Inferior parietal cortex (tissue), 1 donor: ENCODE results near the gene GNA12.

ENCODE experiments used
- DNase-seq: peaks from one replicate; pipeline ENCODE4 v3.0.0-alpha.2; 2016; ENCODE audit errors: extremely low spot score

GNA12 gene

DNA sequence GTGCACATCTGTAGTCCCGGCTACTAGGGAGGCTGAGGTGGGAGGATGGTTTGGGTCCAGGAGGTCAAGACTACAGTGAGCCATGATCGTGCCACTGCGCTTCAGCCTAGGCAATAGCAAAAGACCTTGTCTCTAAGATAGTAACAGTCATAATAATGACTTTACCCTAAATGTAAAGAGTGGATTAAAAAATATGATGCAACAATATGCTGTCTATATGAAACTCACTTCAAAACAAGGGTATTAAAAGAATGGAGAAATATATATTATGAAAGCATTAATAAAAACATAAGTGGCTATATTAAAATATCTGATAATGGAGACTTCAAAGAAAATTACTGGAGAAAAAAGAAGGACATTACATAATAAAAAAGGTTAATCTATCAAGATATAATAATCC lies 5.7 kb downstream of the GNA12 start:
- DNase-seq: no peak

DNA sequence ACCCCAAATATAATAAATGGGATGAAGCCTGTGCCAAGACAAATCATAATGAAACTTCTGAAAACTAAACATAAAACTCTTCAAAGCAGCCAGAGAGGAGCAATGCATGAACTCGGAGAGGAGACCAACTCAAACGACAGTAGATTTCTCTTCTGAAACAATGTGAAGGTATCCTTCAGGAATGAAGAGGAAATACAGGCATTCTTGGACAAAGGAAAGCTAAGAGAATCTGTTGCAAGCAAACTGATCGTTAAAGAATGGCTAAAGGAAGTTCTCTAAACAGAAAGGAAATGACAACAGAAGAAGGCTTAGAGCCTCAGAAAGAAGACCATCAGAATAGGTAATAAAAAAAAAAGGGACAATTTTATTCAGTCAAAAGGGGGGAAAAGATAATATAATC lies 6.6 kb downstream of the GNA12 start:
- no peak for DNase-seq

DNA sequence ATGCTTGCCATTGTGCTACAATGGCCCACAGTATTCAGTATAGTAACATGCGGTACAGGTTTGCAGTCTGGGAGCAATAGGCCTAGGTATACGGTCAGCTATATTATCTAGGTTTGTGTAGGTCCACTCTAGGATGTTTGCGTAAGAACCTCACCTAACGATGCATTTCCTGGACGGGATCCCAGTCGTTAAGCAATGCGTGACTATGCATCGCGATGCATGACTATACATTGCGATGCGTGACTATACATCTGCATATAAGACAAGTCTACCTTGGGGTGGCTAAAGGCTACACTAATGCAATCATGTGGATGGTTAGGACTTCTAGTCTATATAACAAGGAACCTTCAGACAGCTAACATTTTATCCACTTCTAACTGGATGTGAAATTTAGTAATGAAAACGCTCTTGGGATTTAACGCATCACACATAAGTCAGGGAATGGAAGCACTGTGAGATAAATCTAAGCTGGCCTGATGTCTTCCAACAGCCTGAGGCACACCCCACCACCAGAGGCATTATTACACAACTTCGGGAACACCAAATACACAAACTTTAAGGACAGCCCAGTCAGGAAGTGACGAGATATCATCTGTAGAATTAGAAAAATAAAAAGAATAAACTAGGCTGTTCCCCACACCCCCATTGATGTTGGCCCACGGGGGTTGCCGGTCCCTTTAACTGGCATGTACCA lies 9.2 kb downstream of the GNA12 start:
- no peak for DNase-seq

DNA sequence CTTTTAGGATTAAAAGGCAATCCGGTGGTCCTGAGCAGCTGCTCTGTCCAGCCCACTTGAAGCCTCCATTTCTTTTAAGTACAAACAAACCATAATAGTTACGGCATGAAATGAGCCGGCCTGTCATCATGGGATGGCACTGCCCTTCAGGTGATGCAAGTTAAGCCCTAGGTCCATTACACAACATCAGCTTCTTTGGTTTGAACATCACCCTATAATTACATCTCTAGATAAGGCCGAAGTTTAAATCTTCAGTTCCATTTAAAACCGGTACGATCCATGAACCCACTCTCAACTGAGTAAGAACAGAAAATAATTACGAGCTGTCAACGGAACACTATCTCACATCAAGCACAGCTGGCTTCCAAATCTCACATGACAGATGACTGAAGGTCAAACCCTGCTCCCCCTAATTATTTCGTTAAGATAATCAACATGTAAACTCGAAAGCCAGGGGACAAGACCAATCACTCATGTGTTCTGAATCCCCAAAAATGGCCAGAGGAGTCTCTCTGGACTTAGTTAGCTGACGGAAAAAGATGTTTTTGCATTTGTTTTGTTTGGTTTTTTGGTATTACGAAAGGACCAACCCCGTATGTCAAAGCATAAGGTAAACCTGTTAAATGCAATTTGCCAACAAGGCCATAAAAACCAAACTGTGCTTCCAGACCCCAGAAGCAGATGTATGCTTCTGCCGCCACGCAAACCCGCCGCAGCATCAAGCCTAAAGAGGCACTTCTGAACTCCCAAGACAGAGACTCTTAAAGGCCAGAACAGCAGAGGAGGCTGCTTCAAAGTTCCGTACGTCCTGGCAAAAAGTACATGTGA lies 10.8 kb downstream of the GNA12 start:
- DNase-seq: no peak

DNA sequence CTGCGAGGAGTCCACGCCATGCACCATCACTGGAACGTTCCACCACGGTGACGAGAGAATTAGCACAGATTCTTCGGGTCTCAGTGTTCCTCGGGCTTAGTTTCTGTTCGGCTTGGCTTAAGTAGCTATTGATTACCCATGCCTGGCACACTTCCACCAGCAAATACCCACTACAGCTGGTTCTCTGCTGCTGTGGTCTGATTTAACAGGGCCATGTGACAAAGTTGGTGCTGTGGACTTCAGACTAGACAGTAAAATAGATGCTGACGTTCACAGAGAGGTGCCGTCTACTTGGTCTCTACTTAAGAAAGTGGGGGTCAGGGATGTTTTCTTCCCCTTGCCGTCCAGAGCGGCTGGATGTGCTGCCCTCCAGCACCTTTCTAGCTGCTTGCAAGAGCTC lies 11.6 kb downstream of the GNA12 start:
- DNase-seq: no peak

DNA sequence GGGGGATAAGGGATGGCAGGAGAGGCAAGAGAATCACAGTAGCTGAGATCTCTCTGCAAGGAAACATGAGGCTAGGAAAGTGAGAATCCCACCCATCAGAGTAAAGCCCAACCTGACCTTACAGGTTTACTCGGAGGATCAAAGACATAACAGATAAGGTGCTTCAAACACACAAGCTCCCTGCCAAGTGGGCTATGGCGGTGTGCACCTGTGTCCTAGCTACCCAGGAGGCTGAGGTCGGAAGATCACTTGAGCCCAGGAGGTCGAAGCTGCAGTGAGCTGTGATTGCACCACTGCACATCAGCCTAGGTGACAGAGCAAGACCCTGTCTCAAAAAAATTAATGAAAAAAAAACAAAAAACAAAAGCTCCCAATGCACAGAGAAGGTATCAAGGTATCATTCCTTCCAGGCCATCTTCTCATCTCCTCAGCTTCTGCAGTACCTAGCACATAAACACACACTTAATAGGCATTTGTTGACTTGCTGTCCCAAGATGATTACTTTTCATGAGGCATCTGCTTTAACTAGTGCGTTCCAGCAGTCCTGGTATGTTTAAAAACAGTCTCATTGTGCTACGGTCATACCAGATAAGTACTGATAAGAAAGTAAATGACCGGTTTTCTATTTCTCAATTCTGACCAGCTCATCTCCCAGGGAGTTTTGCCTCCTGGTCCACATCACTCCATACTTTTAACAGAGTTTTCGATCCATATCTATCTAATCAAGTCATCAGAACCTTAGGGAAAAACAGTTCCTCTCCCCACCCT lies 13.3 kb downstream of the GNA12 start:
- no peak for DNase-seq

DNA sequence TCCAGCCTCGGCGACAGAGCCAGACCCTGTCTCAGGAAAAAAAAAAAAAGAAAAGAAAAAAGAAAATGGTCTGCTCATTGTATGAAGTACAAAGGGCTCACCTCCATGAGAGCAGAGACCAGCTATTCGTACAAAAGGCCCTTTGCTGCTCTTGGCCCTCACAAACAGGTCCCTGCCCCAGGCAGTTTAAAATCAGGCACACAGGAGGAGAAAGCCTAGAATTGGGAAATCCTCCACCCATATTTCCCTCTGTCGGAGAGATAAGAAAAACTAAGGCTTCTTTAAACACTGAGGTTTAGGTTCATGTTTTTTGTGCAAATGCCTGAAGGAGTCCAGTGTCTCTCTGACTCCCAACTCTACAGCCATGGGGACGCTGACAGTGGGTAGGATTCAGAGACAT lies 15.1 kb downstream of the GNA12 start:
- no peak for DNase-seq

DNA sequence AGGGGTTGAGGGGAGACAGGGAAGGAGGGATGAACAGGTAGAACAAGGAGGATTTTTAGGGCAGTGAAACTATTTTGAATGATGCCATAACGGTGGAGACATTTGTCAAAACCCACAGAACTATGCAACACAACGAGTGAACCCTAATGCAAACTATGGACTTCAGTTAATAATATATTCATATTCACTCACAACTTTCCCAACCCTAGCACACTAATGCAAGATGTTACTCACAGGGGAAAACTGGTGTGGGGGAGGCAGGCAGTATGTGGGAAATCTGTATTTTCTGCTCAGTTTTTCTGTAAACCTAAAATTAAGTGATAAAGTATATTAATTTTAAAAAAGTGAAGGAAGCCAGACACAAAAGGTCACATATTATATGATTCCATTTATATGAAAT lies 17.3 kb downstream of the GNA12 start:
- no peak for DNase-seq

DNA sequence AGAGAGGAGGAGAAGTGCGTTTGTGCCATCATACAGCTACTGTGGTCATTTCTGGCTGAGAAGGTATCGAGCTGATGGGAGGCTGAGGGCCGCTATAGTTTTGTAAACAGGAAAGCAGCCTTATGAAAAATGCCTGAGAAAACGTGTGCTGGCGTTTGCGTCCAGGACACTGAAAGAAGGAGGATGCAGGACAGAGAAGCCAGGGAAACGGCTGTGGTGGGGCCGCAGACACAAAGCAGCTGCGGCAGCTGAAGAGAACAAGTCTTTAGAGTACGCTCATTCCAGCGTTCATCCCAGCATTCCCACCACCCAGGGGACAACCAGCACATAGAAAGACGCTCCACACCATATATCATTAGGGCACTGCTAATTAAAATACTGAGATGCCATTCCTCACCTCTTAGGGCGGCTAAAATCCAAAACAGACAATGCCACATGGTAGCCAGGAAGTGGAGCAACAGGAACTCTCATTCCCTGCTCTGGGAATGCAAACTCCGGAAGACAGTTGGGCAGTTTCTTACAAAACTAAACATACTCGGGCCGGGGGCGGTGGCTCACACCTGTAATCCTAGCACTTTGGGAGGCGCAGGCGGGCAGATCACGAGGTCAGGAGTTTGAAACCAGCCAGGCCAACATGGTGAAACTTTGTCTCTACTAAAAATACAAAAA lies 18.4 kb downstream of the GNA12 start:
- no peak for DNase-seq

DNA sequence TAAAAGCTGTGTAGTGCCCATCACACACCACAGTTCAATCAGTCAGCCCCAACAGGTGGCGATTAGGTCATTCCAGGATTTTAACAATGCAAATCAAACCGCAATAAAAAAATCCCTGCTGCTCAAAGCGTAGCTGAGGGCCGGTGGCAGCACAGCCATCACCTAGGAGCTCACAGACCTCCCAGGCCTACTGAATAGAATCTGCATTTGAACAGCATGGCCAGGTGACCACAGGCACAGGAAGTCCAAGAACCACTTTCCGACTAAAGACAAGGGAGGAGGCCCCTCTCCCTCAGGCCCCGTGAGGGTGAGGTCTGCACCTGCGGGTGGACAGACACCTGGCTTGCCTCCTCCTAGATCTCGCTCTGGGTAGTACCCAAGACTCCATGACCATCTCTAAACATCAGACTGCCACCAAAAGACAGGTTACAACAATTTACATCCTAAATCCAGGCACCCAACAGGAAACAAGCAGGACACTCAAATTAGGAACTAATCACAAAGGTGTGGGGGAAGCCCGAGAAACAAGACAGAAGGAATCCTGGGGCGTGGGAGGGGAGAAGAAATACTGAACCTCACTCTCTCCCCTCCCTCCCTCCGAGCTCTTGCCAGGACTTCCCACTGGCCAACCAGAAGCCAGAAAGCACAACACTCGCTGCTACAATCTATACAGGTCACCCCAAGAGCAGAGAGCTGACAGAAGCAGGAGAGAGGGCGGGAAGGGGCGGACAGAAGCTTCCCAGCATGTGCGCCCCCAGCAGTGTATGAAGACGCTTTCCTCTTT lies 19.2 kb downstream of the GNA12 start:
- DNase-seq: no peak

DNA sequence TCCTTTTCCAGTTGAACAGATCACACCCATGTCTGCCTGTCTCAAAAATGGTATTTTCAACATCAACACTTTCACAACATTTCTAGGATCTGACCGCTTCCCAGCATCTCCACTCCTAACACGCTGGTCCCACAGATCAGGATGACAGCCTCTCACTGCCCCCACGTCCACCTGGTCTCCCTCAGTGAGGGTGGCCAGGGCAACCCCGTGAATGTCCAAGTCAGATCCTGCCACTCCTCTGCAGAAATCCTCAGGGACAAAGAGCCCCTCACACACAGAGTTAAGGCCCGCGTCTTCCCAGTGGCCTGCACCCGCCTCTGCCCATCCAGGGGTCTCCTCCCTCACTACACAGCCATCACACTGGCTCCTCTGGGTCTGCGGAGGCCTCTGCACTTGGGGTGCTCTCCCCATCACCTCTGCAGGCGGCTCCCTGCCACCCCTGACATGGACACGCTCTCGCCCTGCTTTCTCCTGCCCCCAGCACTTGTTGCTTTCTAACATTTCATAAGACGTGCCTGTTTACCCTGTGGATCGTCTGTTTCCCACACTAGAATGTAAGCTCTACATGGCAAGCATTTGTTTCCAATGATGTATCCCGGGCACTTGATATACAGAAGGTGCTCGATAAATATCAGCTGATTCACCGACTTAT lies 20.0 kb downstream of the GNA12 start:
- DNase-seq: no peak

DNA sequence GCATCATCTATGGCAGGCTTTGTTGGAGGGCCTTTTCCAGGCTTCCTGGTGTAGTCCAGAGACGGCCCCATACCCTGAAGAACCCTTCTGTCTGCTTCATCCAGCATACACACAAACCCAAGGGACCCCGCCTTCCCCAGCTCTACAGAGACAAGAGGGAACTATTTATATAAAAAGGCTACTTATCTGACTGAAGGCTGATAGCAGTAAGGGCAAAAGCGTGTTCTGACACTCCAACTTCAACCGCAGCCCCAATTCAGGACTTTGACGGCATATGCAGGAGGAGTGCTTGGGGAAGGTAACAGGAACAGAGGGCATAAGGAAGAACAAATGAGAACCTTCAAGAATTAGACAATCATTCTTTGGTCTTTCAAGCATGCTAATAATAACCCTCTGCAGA lies 21.0 kb downstream of the GNA12 start:
- no peak for DNase-seq

DNA sequence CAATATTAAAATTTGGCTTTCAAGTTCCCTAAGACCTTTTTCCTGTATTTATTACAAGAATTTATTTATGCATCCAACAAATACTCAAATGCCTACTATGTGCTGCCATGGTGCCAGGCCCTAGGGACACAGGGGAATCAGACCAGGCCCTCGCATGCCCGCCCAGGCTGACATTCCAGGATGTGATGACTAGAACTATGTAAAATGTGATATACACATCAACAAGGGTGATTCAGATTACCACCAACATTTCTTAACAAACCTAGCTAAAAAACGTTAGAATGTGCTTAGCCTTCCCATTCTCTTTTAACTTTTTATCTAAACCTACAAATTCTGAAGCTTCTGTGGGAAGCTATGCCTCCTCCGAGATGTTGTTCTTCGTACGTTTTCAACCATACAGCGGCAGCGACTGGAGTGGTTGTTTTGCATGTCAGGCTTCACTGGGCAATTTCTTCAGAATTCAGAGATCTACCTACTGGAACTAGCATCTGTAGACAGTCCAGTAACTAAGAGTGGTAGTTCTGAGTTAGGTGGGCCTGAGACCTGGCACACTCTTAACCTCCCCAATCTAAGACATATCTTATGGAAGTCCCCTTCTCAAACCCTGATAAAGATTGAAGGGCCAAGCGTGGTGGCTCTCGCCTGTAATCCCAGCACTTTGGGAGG lies 22.1 kb downstream of the GNA12 start:
- DNase-seq: no peak

DNA sequence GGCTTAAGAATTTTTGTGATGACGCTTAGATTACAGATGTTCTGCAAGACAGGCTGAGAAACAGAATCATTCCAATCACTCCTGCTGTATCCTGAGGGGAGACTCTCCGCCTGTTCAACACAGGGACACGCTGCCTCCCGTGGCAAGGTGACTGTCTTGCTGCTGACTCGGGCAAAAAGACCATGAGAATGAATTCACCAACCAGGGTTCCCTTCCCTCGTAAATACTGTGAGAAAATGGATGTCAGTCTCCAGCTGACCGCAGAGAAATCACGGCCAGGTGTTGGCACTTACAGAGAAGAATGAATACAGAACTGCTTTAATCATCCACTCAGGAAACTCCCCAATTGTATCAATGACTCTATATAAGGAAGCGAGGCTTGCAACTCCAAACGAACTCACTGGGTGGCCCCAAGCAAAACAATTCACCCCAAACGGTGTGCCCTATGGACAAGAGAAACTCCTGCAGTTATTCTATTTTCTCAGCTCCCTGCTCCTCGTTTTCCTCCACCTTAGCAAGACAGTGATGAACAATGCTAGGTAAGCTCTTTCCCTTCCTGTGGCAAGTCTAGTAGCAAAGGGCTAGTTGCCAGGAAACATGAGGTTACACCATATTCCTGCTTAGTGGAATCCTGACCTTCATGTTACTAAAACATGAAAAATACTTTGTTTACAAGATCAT lies 22.8 kb downstream of the GNA12 start:
- DNase-seq: no peak

DNA sequence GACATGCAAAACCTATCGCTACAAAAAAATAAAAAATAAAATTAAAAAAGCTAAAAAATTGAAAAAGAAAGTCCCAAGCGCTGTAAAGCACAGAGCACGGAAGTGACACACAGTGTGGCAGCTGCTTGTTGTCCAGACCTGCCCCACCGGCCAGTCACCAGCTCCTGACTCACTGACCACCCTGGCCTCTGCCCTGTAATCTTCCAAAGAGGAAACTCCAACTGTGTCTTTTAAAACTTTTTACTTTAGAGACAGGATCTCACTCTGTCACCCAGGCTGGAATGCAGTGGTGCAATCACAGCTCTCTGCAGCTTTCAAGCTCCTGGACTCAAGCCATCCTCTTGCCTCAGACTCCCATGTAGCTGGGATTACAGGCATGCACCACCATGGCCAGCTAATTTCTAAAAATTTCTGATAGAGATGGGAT lies 23.6 kb downstream of the GNA12 start:
- DNase-seq: no peak

DNA sequence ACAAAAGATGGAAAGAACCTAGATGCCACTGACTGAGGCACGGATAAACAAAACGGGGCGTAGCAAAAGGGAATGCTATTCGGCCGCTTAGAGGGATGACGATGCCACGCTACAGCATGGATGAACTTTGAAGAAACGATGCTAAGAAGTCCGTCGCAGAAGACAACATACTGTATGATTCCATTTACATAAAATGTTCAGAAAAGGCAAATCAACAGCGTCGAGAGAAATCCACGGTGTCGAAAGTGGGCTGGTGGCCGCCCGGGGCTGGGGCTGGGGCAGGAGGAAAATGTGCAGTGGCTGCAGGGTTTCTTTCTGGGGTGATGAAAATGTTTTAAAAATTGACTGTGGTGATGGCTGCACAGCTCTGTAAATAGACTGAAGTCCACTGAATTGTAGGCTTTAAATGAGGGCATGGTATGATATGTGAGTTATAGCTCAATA lies 24.1 kb downstream of the GNA12 start:
- no peak for DNase-seq

DNA sequence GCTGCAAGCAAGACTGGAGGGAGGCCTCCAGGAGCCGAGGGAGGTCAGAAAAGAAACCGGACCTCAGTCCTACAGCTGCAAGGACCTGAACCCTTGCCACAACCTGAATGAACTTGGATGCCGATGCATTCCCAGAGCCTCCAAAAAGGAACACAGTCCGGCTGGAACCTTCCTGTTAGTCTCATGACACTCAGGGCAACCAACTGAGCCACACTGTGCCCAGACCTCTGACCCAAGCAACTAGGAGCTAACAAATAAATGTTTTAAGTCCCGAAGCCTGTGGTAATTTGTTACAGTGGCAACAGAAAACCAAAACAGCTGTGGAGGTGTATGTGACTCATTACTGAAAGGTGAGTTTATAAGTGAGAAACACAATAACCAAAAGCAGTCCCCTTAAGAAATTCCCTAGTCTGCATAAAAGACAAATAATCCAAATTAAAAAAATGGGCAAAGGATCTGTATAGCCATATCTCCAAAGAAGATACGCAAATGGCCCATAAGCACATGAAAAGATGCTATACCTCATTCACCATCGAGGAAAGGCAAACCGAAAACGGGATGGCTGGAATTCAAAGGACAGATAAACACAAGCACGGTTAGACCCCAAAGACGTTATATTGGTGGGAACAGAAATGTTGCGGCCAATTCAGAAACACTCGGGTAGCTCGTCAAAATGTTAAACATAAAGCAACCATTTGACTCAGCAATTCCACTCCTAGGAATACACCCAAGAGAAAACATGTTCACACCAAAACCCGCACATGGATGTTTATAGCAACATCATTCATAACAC lies 24.8 kb downstream of the GNA12 start:
- no peak for DNase-seq

DNA sequence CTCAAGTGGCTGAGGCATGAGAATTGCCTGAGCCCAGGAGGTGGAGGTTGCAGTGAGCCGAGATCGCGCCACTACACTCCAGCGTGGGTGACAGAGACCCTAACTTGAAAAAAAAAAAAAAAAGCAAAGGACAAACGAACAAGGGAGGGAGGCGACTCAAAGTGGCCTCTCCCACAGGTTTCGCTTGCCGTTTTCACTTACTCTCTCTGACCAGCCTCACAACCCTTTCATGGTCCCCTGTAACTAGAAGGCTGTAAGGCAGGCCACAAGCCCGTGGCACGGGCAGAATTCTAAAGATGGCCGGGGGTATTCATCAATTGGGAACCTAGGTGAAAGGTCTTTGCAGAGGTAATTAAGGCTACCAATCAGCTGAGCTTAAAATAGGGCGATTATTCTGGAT lies 25.5 kb downstream of the GNA12 start:
- DNase-seq: no peak

DNA sequence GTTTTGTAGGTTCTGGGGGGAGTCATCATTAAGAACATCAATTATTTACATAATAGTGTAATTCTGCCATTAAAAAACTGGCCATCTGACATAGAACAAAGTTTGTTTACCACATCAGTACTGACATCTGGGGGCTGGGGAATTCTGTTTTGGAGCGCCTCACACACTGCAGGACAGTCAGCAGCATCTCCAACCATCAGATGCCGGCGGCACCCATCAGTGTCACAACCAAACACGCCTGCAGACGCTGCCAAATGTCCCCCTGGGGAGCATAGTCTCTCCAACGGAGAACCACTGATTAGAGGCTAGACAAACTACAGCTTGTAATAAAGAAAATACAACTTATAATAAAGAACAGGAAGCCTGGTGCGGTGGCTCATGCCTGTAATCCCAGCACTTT lies 26.0 kb downstream of the GNA12 start:
- no peak for DNase-seq
